IPS-18a (cell line): Measurements from ENCODE around the gene FGL2.

ENCODE experiments used
- H3K27ac ChIP-seq: one replicate; pipeline ENCODE4 v1.5.1; 2013; ENCODE audit warnings: low read length
- H3K27me3 ChIP-seq: one replicate; pipeline ENCODE4 v1.6.1; 2013; ENCODE audit warnings: mild to moderate bottlenecking, low read length; ENCODE audit not compliant: control insufficient read depth, insufficient read depth
- H3K36me3 ChIP-seq: one replicate; pipeline ENCODE4 v1.6.1; 2013; ENCODE audit warnings: low read depth, low read length; ENCODE audit not compliant: control insufficient read depth
- H3K4me1 ChIP-seq: one replicate; pipeline ENCODE4 v1.6.1; 2013; ENCODE audit warnings: low read depth, low read length; ENCODE audit not compliant: control insufficient read depth
- H3K4me3 ChIP-seq: one replicate; pipeline ENCODE4 v1.5.1; 2013; ENCODE audit warnings: low read length
- H3K9ac ChIP-seq: one replicate; pipeline ENCODE4 v1.6.1; 2013; ENCODE audit warnings: mild to moderate bottlenecking, low read length, moderate library complexity
- H3K9me3 ChIP-seq: one replicate; pipeline ENCODE4 v1.6.1; 2013; ENCODE audit warnings: low read depth, low read length; ENCODE audit not compliant: control insufficient read depth

FGL2 gene

GRCh38 chr7:77208416-77208815, 8.8 kb upstream of the FGL2 start:
- no peak overlapping the region for H3K27ac ChIP-seq
- H3K36me3 ChIP-seq: no peaks in the 10 kb centered on the region
- H3K4me1 ChIP-seq: no peaks in the 10 kb centered on the region
- no peak overlapping the region for H3K9ac ChIP-seq
- no peaks in the 10 kb centered on the region for H3K27me3 ChIP-seq
- H3K9me3 ChIP-seq: peaks cover 12% of the 10 kb centered on the region
- no peak overlapping the region for H3K4me3 ChIP-seq

DNA sequence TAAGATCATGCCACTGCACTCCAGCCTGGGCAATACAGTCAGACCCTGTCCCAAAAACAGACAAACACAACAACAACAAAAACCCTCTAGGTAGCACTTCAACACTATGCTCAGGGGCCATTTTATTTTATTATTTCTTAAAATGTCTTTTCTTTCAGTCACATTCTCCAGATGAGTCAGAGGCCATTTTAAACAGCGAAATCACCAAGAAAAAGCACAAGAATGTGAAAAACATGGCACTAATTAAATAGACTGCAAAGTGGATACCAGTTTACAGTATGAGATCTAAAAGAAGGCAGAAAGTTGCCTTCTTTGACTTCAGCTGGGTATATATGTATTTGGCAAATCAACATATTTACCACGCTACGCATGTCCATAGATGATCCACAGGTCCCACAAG, 6.1 kb upstream of the FGL2 start:
- Histone ChIP-seq H3K36me3 (no peaks in the 10 kb centered on the region), H3K27me3 (no peaks in the 10 kb centered on the region), H3K4me3 (no peak overlapping the region), H3K4me1 (no peaks in the 10 kb centered on the region), H3K27ac (no peak overlapping the region), H3K9ac (no peak overlapping the region), H3K9me3 (peaks cover 12% of the 10 kb centered on the region)

DNA sequence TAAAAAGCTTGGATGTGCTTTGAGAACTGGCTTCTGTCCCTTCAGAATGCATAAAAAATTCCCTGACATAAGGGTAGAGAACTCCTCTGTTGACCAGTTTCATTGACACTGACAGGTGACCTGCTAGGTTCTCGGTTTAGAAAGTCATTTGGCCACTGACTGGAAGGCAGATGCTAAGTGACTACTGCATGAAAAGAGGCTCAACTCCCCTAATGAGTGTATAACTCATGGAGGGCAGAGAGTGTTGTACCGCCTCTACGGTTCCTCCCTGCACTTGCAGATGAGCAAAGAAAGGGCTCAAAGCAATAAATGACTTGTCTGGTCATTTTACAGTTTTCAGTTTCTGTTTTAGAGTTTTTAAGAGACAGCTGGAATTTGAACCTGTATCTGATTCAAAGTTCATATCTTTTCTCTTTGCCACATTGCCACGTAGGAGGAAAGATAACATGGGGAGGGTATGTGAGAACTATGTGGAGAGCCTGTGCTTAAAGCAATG, 2.9 kb upstream of the FGL2 start:
- no peak overlapping the region for H3K9ac ChIP-seq
- no peaks in the 10 kb centered on the region for H3K36me3 ChIP-seq
- H3K9me3 ChIP-seq: no peaks in the 10 kb centered on the region
- peaks cover 7% of the 10 kb centered on the region for H3K4me1 ChIP-seq
- H3K27ac ChIP-seq: no peak overlapping the region
- H3K4me3 ChIP-seq: no peak overlapping the region
- H3K27me3 ChIP-seq: peaks cover 7% of the 10 kb centered on the region

- Histone ChIP-seq H3K9ac (no peak overlapping the region), H3K4me3 (no peak overlapping the region), H3K9me3 (no peaks in the 10 kb centered on the region), H3K27me3 (peaks cover 7% of the 10 kb centered on the region), H3K27ac (no peak overlapping the region), H3K36me3 (no peaks in the 10 kb centered on the region), H3K4me1 (peaks cover 7% of the 10 kb centered on the region)
Observed at GRCh38 chr7:77200542-77200941, 923 bp upstream of the FGL2 start.

- Histone ChIP-seq H3K9ac (no peak overlapping the region), H3K4me3 (no peak overlapping the region), H3K4me1 (peaks cover 7% of the 10 kb centered on the region), H3K36me3 (no peaks in the 10 kb centered on the region), H3K27ac (no peak overlapping the region), H3K9me3 (no peaks in the 10 kb centered on the region), H3K27me3 (peaks cover 7% of the 10 kb centered on the region)
Observed at GRCh38 chr7:77197141-77197540, 2.5 kb downstream of the FGL2 start.

GRCh38 chr7:77188731-77189437, 10.7 kb downstream of the FGL2 start:
- no peak overlapping the region for H3K4me3 ChIP-seq
- no peak overlapping the region for H3K27ac ChIP-seq
- H3K9ac ChIP-seq: no peak overlapping the region
- no peaks in the 10 kb centered on the region for H3K4me1 ChIP-seq
- H3K36me3 ChIP-seq: no peaks in the 10 kb centered on the region
- no peaks in the 10 kb centered on the region for H3K27me3 ChIP-seq
- no peaks in the 10 kb centered on the region for H3K9me3 ChIP-seq

DNA sequence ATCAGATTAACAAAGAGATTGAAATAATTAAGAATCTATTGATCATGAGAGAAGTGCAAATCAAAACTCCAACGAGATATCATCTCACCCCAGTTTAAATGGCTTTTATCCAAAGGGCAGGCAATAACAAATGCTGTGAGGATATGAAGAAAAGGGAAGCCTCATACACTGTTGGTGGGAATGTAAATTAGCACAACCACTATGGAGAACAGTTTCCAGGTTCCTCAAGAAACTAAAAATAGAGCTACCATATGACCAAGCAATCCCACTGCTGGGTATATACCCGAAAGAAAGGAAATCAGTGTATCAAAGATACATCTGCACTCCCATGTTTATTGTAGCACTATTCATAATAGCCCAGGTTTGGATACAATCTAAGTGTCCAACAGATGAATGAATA, 13.8 kb downstream of the FGL2 start:
- Histone ChIP-seq H3K27ac (no peak overlapping the region), H3K4me3 (no peak overlapping the region), H3K9me3 (no peaks in the 10 kb centered on the region), H3K27me3 (no peaks in the 10 kb centered on the region), H3K9ac (no peak overlapping the region), H3K4me1 (no peaks in the 10 kb centered on the region), H3K36me3 (no peaks in the 10 kb centered on the region)

DNA sequence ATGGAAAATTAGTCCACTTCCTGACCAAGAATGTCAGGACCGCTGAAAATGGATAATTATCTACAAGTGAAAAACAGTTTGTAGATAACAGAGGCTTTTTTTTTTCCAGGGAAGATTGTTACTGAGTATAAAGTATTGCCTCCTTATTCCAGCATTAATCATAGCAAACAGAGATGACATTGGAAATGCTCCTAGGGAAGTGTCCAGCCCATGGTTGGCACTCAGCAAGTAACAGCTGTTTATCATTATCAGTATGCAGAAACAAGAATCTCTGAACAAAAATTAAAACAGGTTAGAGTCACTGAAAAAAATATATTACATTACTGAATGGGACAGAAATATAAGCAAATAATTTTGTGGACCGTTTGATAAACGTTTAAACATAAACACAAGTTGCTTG, 14.6 kb downstream of the FGL2 start:
- Histone ChIP-seq H3K27ac (no peak overlapping the region), H3K27me3 (no peaks in the 10 kb centered on the region), H3K36me3 (no peaks in the 10 kb centered on the region), H3K9ac (no peak overlapping the region), H3K4me1 (no peaks in the 10 kb centered on the region), H3K4me3 (no peak overlapping the region), H3K9me3 (no peaks in the 10 kb centered on the region)

DNA sequence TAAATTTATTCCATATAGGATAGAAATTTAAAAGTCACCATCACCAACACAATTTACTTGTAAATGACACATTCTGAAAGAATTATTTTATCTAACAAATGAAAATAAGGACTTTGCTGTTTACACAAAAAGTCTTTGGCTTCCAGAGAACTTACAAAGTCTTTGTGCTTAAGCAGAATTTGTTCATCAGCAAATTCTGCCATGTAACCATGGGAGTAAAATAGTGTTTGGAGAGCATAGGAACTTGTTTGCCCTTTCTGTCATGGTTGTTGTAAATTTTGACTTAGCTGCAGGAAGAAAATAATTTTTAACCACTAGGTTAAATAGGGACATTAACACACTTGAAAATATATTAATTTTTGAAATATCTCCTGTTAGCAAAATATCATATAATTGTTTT, 15.2 kb downstream of the FGL2 start:
- Histone ChIP-seq H3K9ac (no peak overlapping the region), H3K9me3 (no peaks in the 10 kb centered on the region), H3K4me3 (no peak overlapping the region), H3K27ac (no peak overlapping the region), H3K36me3 (no peaks in the 10 kb centered on the region), H3K27me3 (no peaks in the 10 kb centered on the region), H3K4me1 (no peaks in the 10 kb centered on the region)

GRCh38 chr7:77182261-77182660, 17.4 kb downstream of the FGL2 start:
- H3K4me1 ChIP-seq: no peaks in the 10 kb centered on the region
- no peaks in the 10 kb centered on the region for H3K36me3 ChIP-seq
- H3K4me3 ChIP-seq: no peak overlapping the region
- H3K9me3 ChIP-seq: no peaks in the 10 kb centered on the region
- H3K27ac ChIP-seq: no peak overlapping the region
- no peak overlapping the region for H3K9ac ChIP-seq
- no peaks in the 10 kb centered on the region for H3K27me3 ChIP-seq

- no peaks in the 10 kb centered on the region for H3K9me3 ChIP-seq
- H3K4me1 ChIP-seq: no peaks in the 10 kb centered on the region
- H3K9ac ChIP-seq: no peak overlapping the region
- no peak overlapping the region for H3K27ac ChIP-seq
- no peaks in the 10 kb centered on the region for H3K27me3 ChIP-seq
- H3K36me3 ChIP-seq: no peaks in the 10 kb centered on the region
- H3K4me3 ChIP-seq: no peak overlapping the region
Observed at GRCh38 chr7:77181734-77182133, 17.9 kb downstream of the FGL2 start.

GRCh38 chr7:77181015-77181595, 18.5 kb downstream of the FGL2 start:
- Histone ChIP-seq H3K4me3 (no peak overlapping the region), H3K4me1 (no peaks in the 10 kb centered on the region), H3K9ac (no peak overlapping the region), H3K27me3 (no peaks in the 10 kb centered on the region), H3K9me3 (no peaks in the 10 kb centered on the region), H3K36me3 (no peaks in the 10 kb centered on the region), H3K27ac (no peak overlapping the region)
